Subcutaneous adipose tissue (tissue), 4 donors: ENCODE measurements around the gene ISOC2. TPM values are rescaled to one million over a fixed set of nuclear protein-coding genes. Genes with fewer than 3 reads are reported as not detected.

ENCODE experiments used
- total RNA-seq, 4 donors: library from RNA; depleted of rRNA; stranded (reverse); fragments of >200 nt; gene quantifications; one replicate each; pipeline ENCODE4 v1.1.0, GENCODE V29; 2016
- TF ChIP-seq, protein P1 (sequence below): fragments of 450-650 bp; IDR thresholded peaks from one replicate; pipeline ENCODE4 v1.5.1; 2016; ENCODE audit warnings: low read depth, mild to moderate bottlenecking, control low read depth, antibody characterized with exemption, moderate library complexity

The ISOC2 gene, protein sequence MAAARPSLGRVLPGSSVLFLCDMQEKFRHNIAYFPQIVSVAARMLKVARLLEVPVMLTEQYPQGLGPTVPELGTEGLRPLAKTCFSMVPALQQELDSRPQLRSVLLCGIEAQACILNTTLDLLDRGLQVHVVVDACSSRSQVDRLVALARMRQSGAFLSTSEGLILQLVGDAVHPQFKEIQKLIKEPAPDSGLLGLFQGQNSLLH
- total RNA-seq, result 10 to 100 TPM; 38.2 to 62.4 (median 45.7) TPM

DNA sequence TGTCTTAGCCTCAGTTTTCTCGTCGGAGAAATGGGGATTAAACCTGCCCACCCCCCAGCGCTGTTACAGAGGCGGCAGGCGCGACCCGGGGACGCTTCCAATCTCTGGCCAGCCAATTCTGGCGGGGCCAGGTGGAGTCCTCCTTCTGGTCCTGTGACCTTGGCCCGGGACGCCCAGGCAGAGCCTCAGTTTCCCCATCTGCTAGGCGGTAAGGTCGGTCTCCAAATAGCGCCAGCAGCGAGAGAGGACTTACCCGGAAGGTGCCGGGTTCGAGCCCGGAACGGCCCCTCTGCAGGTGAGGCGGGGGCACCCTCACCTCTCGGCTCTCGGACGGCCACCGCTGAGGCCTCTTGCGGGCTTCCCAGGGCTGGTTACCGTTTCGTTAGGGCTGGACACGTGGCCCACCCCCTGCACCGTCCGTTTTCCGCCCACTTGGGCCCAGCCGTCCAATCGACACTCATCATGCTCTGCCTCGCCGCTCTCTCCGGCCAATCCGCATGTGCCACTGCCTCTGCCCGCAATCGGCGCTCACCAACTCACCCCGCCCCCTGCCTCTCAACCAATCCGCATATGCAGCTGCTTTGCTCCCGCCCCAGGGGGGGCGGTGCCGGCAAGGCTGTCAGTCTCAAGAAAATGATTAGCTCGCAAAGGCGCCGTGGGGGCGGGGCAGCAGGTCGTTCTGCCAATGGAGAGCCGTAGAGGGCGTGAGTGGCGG is at the start of gene ISOC2:
TSS of gene ISOC2 (minus strand) at position 384 of the 715 bp plus-strand sequence. CDS start 5,156 bp downstream, outside the sequence.
- TF ChIP-seq, protein P1, sequence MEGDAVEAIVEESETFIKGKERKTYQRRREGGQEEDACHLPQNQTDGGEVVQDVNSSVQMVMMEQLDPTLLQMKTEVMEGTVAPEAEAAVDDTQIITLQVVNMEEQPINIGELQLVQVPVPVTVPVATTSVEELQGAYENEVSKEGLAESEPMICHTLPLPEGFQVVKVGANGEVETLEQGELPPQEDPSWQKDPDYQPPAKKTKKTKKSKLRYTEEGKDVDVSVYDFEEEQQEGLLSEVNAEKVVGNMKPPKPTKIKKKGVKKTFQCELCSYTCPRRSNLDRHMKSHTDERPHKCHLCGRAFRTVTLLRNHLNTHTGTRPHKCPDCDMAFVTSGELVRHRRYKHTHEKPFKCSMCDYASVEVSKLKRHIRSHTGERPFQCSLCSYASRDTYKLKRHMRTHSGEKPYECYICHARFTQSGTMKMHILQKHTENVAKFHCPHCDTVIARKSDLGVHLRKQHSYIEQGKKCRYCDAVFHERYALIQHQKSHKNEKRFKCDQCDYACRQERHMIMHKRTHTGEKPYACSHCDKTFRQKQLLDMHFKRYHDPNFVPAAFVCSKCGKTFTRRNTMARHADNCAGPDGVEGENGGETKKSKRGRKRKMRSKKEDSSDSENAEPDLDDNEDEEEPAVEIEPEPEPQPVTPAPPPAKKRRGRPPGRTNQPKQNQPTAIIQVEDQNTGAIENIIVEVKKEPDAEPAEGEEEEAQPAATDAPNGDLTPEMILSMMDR, result no peak

DNA sequence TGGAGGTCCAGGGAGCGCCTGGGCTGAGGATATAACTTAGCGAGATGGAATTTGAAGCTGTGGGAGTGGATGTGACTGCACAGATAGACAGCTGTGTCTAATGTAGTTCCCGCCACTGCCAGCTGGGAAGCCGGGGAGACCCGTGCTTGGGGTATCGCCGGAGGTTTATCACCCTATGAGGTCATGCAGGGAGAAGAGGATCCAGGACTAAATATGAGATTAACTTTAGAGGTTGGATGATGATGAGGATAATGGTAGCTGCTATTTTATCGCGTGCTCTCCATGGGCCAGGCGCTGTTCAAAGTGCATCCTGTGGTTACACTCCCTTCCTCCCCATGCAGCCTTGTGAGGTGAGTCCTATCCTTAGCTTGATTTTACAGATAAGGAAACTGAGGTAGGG is 46.7 kb upstream of the ISOC2 start:
- TF ChIP-seq, protein P1, result no peak

GRCh38 chr19:55504981-55505380 is 43.5 kb upstream of the ISOC2 start:
- TF ChIP-seq, protein P1, result no peak

DNA sequence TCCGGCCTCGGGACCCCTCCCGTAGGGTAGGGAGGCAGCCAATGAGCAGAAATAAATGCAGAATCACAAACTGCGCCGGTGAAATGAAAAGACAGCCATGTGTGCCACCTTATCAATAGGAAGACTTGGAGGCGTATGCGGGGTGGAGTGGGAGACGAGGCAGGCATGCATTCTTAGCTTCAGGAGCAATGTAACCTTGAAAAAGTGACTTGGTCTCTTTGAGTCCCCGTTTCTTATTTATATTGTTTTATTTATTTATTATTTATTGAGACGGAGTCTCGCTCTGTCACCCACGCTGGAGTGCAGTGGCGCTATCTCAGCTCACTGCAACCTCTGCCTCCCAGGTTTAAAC is 42.8 kb upstream of the ISOC2 start:
- TF ChIP-seq, protein P1, result no peak

DNA sequence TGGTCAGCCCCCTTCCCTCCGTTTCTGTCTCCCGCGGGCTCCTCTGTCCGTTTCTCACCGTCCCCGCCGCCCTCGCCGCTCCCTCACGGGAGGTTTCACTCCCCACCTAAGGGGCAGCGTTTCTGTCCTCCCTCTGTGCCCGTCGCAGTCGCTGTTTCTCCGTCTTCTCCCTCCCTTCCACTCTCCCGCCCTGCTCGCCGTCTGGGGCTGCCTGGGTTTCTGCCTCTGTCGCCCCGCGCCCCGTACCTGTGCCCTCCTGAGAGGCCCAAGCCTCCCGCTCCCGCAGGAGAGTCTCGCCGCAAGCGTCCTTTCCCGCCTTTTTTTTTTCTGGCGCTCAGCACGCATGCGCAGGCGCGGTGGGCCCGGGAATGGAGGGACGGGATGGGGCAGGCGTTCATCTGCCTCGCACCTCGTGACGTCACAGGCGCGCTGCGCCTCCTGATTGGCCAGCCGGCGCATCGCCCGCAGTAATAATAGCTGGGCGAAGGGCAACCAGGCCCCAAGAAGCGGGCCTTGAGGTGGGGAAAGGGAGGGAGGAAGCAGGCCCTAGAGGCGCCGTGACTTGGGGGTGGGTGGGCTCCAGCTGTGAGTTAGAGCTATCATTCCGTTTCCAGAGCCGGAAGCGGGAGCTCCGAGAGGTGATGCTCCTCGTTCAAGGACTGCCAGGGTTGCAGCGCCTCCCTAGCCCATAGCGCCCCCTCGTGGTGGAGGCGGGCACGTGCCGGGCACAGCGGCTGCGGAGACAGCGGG is 42.2 kb upstream of the ISOC2 start:
- TF ChIP-seq, protein P1, result no peak

DNA sequence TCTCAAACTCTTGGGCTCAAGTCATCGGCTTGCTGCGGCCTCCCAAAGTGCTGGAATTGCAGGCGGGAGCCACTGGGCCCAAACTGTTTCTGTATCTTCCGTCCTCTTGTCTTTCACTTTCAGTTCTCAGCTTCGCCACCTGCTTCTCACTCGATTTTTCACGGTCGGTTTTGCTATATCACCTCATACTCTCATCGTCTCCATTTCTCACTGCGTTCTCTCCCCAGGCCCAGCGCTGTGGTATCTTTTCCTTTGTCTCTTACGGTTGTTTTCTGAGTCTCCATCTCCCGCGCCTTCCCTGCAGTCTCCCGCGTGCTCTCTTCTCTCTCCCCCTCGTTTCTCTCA is 41.7 kb upstream of the ISOC2 start:
- TF ChIP-seq, protein P1, result no peak

GRCh38 chr19:55502197-55502952 is 40.9 kb upstream of the ISOC2 start:
- TF ChIP-seq, protein P1, result no peak
